Stimulated activated naive CD4-positive, alpha-beta T cell treated with Interleukin-2 at 50 U/mL for 16 hours (primary cell): ENCODE data around the gene ACAP2.
"Not testable (repeated sequence)": the region's sequence is repeated elsewhere in the genome, so short reads cannot be mapped to it uniquely, and the experiment has no call there.

Source experiments
- DNase-seq: peaks from one replicate; lab custom pipeline; 2025; lab: John Stamatoyannopoulos, UW

Gene ACAP2

GRCh38 chr3:195388380-195388779 lies 54.4 kb downstream of the ACAP2 start:
- DNase-seq, result no peak

DNA sequence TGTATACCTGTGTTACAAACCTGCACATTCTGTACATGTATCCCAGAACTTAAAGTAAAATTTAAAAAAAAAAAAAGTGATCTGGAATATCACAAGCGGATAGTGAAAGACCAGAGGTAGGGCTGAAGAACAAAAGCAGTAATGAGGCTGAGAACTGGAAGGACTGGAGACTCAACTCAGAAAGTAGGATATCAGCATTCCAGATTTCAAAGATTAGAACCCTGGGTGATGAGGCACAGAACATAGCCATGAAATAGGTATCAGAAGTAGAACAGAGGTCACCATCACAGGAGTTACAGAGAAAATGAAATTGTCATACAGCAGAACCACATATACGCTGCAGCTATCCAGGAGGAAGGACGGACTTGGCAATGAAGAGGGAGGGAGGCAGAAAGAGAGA lies 56.1 kb downstream of the ACAP2 start:
- DNase-seq, result no peak

DNA sequence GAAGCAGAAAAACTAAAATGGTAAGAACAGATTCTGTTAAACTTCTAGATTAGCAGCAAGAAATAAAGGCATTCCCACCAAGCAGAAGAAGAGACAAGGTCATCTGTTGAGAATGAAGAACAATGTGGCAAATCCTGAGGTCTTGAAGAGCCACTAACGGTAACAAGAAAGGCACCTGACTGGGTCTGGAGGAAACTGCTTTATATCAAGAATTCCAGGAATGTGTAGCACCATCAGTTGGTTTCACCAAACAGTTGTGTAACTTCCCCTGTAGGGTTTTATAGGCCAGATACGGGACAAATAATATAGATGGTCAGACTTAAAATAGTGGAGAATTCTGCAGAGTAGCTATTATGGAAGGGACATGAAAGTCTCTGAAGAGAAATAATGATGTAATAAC lies 57.3 kb downstream of the ACAP2 start:
- no peak for DNase-seq

DNA sequence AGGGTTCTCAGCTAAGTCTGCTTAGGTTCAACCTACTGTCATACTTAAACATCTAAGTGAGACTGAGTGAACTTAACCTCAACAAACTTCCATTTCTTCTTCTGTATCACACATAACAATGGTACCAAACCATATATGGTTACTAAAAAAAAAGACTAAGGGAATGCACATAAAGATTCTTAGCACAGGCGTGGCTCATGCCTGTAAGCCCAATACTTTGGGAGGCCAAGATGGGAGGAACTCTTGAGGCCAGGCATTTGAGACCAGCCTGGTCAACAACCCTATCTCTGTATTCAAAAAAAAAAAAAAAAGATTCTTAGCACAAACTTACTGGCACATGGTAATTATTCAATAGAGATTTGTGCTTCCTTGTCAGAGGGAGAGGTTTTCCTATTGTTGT lies 57.9 kb downstream of the ACAP2 start:
- DNase-seq, result no peak

DNA sequence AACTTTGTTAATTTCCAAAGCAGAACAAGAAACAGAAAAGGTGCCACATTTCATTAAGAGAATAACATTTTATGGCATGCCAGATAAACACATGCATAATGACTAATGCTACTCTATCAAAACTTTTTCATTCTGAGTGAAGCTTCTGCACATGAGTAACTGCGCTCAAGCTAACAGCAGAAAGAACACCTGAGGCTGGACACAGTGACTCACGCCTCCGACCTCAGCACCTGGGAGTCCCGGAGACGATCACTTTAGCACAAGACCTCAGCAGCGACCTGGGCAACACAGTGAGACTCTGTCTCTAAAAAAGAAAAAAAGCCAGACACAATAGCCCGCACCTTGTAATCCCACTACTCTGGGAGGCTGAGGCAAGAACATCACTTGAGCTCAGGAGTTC lies 70.6 kb downstream of the ACAP2 start:
- no peak for DNase-seq

GRCh38 chr3:195366200-195366925 lies 76.5 kb downstream of the ACAP2 start:
- no peak for DNase-seq

GRCh38 chr3:195365371-195365770 lies 77.4 kb downstream of the ACAP2 start:
- DNase-seq, result no peak

DNA sequence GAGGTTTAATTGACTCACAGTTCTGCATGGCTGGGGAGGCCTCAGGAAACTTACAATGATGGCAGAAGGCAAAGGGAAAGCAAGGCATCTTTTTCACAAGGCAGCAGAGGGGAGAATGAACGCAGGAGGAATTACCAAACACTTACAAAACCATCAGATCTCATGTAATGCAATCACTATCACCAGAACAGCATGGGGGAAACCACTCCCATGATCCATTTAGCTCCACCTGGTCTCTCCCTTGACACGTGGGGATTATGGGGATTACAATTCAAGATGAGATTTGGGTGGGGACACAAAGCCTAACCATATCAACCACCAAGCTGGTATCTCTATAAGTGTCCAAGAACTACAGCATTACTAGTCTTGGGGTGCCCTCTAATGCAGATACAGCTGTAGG lies 85.0 kb downstream of the ACAP2 start:
- not testable (repeated sequence) for DNase-seq

GRCh38 chr3:195356151-195357086 lies 86.4 kb downstream of the ACAP2 start:
- DNase-seq, result no peak

DNA sequence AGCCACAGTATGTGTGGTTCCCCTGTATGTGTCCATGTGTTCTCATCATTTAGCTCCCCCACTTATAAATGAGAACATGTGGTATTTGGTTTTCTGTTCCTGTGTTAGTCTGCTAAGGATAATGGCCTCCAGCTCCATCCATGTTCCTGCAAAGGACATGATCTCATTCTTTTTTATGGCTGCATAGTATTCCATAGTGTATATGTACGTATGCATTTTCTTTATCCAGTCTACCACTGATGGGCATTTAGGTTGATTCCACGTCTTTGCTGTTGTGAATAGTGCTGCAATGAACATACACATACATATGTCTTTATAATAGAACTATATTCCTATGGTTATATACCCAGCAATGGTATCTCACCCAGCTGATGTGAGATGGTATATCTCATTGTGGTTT lies 88.8 kb downstream of the ACAP2 start:
- DNase-seq, result not testable (repeated sequence)

GRCh38 chr3:195352895-195353488 lies 89.8 kb downstream of the ACAP2 start:
- DNase-seq, result no peak

DNA sequence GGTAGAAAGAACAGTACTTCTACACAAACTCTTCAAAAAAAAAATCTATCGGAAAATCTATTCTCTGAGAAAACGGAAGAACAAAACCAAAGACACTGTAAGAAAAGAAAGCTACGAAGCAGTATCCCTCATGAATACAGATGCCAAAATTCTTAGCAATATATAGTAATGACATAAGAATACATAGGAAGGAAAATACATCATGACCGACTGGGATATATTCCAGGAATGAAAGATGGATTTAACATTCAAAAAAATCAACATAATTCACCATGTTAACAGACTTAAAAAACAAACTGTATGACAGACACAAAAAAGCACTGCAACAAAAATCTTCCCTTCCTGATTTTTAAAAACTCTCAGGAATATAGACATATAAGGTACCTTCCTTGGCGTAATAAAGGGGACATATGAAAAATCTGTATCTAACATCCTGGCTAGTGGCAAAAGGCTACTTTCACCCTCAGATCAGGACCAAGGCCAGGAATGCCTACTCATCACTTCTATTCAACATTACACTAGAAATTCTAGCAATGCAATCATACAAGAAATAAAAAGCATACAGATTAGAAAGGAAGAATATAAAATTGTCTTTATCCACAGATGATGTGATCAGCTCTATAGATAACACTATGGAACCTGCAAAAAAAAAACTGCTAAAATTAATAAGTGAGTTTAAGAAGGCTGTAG lies 94.2 kb downstream of the ACAP2 start:
- no peak for DNase-seq

GRCh38 chr3:195337747-195338146 lies 105.1 kb downstream of the ACAP2 start:
- no peak for DNase-seq

- DNase-seq, result no peak
These were observed 107.9 kb downstream of the ACAP2 start for GRCh38 chr3:195334967-195335366.

DNA sequence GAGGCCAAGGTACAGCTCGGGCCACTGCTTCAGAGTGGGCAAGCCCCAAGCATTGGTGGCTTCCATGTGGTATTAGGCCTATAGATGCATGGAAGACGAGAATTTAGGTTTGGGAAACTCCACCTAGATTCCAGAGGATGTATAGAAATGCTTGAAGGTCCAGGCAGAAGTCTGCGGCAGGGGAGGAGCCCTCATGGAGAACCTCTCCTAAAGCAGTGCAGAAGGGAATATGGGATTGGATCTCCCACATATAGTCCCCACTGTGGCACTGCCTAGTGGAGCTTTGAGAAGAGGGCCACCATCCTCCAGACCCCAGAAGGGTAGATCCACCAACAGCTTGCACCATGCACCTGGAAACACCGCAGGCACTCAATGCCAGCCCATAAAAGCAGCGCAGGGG lies 123.8 kb downstream of the ACAP2 start:
- DNase-seq, result no peak

DNA sequence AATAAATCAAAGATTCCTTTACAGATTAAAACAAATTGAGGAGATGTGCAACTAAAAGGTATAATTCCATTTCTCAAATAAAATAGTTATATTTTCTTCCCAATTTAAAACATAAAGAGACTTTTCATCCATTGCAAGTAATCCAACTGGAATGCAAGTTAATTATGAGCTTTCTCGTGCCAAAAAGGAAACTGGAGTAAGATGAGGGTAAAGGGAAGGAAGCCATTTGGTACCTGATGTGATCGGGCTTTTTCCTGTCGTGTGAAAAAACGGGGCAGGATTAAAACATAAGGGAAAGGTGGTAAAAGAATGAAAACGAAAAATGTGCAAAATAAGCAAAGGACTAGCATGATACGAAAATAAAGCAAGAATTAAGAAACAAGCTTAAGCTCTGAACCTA lies 130.1 kb downstream of the ACAP2 start:
- DNase-seq, result no peak

- DNase-seq, result no peak
These were observed 135.1 kb downstream of the ACAP2 start for GRCh38 chr3:195307711-195308110.

- no peak for DNase-seq
These were observed 136.5 kb downstream of the ACAP2 start for GRCh38 chr3:195306369-195306768.

DNA sequence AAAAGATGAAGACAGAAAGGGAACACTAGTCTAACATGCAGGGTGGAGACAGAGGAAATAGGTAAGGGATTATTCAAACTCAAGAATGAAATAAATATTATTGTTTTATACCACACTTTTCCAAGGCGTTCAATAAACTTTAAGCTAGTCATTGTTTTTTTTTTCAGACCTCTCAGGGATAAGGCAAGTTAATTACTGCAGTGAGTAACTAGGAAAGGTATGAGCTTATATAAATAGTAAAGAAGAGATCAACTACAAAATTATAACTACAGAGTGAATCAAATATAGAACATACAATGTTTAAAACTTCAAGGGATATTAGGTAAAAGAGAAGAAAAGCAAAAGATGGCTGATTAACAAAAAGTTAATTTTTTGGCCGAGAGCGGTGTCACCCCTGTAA lies 140.4 kb downstream of the ACAP2 start:
- no peak for DNase-seq

GRCh38 chr3:195297446-195297845 lies 145.4 kb downstream of the ACAP2 start:
- no peak for DNase-seq

- no peak for DNase-seq
These were observed 146.2 kb downstream of the ACAP2 start for GRCh38 chr3:195296662-195297061.

GRCh38 chr3:195291121-195291520 lies 151.7 kb downstream of the ACAP2 start:
- DNase-seq, result no peak
